Activated T-cell treated with anti-CD3 and anti-CD28 coated beads, Interleukin-2, amount 50 U/mL, for 4 hours (primary cell): Measurements from ENCODE around the gene ATP6V0E2. TPM values are rescaled to one million over a fixed set of nuclear protein-coding genes. Genes with fewer than 3 reads are reported as not detected.

Experiments used
- ATAC-seq, 2 donors: fragments of 200-7000 bp; cut with Tn5 transposase; one replicate each; pipeline ENCODE4 v1.10.0; 2021
- DNase-seq: peaks from one replicate; pipeline ENCODE4 v3.0.0-alpha.2; 2020
- H3K27me3 Mint-ChIP-seq: one replicate; pipeline ENCODE4 v1.8.0; 2021; ENCODE audit warnings: low read depth, mixed read lengths
- H3K36me3 Mint-ChIP-seq: one replicate; pipeline ENCODE4 v1.8.0; 2022; ENCODE audit warnings: mixed read lengths; ENCODE audit not compliant: insufficient read depth
- H3K4me1 Mint-ChIP-seq: one replicate; pipeline ENCODE4 v1.8.0; 2021; ENCODE audit warnings: low read depth, mixed read lengths
- H3K4me3 Mint-ChIP-seq: one replicate; pipeline ENCODE4 v1.8.0; 2021; ENCODE audit warnings: mild to moderate bottlenecking, moderate library complexity, mixed read lengths
- H3K9me3 Mint-ChIP-seq: one replicate; pipeline ENCODE4 v1.8.0; 2021; ENCODE audit warnings: mixed read lengths
- total RNA-seq, 3 donors: library from RNA; stranded (reverse); gene quantifications; one replicate each; pipeline ENCODE4 v1.2.1, GENCODE V29; 2021

The ATP6V0E2 gene
- total RNA-seq, 3 donors from 2014 or later = 36.8 to 43.2 (median 42.5) TPM

DNA sequence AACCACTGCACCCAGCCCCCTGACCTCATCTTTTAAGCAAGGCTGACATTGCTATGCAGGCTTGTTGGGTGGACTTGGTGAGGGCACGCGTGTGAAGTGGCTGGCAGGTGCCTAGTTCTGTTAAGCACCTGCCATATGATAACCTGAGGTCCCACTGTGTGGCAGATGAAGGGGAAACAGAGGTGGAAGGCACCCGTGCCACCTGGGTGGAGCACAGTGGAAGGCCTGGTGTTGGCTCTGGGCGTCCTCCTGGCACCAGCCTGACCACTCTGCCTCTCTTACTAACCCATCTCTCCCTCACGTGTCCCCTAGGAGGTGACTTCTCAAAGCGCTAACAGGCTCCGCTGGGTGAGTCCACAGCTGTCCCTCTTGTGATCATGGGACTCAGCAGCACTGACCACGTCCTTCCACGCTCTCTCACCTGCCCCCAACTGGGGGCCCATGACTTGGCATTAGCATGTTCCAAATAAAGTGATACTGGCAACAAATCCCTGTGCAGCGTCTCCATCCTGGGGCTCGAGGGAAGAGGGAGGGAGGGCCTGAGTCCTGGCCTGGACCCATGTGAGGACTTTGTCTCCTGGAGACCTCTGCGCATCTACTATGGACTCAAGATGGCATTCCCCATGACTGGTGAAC lies 40.2 kb upstream of the ATP6V0E2 start:
- no peaks in the 10 kb centered on the region for H3K36me3 Mint-ChIP-seq
- no peak for ATAC-seq
- peaks cover 18% of the 10 kb centered on the region for H3K27me3 Mint-ChIP-seq
- H3K4me1 Mint-ChIP-seq = peaks cover 6% of the 10 kb centered on the region
- no peaks in the 10 kb centered on the region for H3K9me3 Mint-ChIP-seq
- H3K4me3 Mint-ChIP-seq = no peak overlapping the region
- no peak for DNase-seq

DNA sequence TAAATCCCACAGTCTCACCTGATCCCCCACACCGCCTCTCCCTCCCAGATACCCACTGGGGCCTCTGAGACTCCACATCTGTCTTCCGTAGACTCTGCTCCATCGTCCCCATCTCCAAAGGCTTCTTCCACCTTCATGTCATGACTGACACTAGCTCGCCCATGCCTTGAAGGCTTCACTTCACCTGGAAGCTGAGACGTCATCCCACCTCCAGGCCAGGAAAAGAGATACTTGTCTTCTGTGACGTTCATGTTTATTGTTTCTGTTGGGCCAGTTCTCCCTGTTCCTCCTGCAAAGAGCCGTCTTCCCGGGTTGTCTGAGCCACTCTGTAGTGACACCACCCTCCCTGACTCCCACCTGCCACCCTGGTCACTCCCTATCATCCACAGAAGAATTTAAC lies 39.2 kb upstream of the ATP6V0E2 start:
- Mint-ChIP-seq H3K4me3 (no peak overlapping the region), H3K9me3 (no peaks in the 10 kb centered on the region), H3K4me1 (peaks cover 15% of the 10 kb centered on the region), H3K36me3 (no peaks in the 10 kb centered on the region), H3K27me3 (peaks cover 18% of the 10 kb centered on the region)
- DNase-seq (no peak), ATAC-seq (no peak)

DNA sequence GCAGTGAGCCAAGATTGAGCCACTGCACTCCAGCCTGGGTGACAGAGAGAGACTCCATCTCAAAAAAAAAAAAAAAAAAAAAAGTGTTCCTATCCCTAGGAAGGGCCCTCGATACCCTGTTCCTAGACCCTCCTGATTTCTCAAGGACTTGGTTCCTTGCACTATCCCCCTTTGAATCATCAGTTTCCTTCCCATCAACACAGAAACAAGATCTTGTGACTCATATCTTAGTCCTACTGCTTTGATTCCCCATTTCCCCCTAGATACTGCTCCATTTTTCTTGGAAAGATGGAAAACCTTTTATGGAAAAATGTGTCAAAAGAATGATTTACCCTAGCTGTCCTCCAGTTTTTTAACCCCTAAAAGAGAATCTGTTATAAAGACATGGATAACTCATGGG lies 37.3 kb upstream of the ATP6V0E2 start:
- H3K9me3 Mint-ChIP-seq = no peaks in the 10 kb centered on the region
- H3K4me1 Mint-ChIP-seq = peaks cover 22% of the 10 kb centered on the region
- DNase-seq (no peak), ATAC-seq (no peak)
- no peak overlapping the region for H3K4me3 Mint-ChIP-seq
- H3K27me3 Mint-ChIP-seq = peaks cover 18% of the 10 kb centered on the region
- no peaks in the 10 kb centered on the region for H3K36me3 Mint-ChIP-seq

DNA sequence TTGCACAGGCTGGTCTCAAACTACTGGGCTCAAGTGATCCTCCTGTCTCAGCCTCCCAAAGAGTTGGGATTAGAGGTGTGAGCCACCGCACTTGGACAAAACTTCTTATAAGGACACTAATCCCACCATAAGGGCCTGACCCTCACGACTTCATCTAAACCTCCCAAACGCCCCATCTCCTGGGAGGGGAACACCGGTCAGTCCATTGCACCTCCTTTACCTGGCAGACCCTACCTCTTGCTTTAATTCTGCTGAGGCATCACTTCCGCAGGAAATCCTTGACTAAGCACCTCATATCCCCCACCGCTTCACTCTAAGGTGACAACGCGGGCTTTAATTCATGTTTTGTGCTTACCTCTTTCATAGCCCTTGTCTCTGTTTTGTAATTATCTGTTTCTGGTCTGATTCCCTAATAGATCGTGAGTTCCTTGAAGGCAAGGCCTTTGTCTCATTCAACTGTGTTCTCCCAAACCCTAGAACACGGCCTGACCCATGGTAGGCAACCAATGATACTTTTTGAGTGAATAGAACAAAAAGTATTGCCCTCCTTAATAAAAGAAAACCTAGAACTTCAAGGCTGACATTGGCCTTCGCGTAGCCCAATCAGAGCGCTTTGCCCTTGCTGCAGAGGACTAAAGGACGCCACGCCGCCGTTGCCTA lies 36.1 kb upstream of the ATP6V0E2 start:
- peaks cover 24% of the 10 kb centered on the region for H3K4me1 Mint-ChIP-seq
- peaks cover 14% of the 10 kb centered on the region for H3K27me3 Mint-ChIP-seq
- H3K4me3 Mint-ChIP-seq = peak overlapping the region; percentile 87
- no peak for DNase-seq
- no peaks in the 10 kb centered on the region for H3K9me3 Mint-ChIP-seq
- ATAC-seq = no peak
- H3K36me3 Mint-ChIP-seq = no peaks in the 10 kb centered on the region

DNA sequence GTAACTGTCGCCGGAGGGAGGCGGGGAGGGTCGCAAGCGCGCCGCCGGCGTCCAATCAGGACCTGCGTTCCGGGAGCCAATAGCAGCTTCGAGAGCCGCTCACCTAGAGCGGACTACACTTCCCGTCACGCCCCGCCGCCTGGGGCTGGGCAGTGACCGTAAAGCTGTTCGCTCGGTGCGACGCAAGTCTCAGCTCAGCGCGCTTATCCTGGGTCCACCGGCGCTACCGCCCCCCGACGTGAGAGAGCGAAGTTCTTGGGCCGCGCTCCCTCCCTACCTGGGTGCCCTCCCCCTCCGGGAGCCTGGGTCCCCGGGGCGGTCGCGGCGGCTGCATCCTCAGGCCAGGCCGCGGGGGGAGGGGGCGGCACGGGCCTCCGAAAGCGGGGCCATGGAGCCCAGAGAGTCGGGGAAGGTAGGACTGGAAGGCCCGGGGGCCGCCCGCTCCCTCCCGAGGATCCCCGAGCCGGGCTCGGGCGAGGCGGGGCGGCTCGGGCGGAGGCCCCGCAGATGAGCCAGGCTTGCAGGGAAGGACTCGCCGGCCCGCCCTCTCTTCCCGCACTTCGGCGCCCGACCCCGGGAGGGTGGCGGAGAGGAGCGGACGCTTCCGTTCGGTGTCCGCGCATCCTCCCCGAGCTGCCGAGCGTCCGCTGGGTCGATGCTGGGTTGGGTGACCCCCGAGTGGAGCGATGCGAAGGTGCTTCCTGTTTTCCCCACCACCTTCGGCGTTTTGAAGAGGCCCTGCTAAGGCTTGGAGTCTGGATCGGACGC lies 35.4 kb upstream of the ATP6V0E2 start, which contains the start of gene ZNF862:
Gene ZNF862 (plus strand): TSS at position 152 of the 768 bp plus-strand sequence. CDS start 237 bp downstream, at position 389.
- Mint-ChIP-seq H3K4me3 (peak within 1 kb of the TSS; percentile 87), H3K9me3 (no peaks in the 10 kb centered on the region), H3K36me3 (no peaks in the 10 kb centered on the region), H3K27me3 (peaks cover 10% of the 10 kb centered on the region), H3K4me1 (peaks cover 24% of the 10 kb centered on the region)
- ATAC-seq (peak; percentile 98), DNase-seq (peak; percentile 94)

DNA sequence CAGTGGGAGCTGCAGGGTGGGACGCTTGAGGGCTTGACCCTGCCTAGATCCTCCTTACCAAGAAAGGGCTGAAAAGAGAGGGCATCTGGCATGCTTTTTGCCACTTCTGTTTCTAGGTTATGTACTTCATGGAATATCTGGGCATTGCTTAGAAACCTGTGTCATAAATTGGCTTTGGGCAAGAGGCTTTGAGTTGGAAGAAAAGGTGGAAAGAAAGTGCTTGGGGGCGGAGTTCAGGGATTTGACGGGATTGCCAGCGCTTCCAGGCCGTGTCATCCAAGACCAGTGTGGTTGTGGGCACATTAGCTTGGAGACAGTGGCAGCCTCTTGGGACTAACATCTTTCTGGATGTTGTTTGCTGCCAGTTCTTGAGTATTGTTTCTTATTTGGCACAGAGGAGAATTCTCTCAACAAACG lies 34.8 kb upstream of the ATP6V0E2 start:
- peaks cover 25% of the 10 kb centered on the region for H3K4me1 Mint-ChIP-seq
- H3K36me3 Mint-ChIP-seq = no peaks in the 10 kb centered on the region
- no peak for ATAC-seq
- DNase-seq = no peak
- H3K4me3 Mint-ChIP-seq = peak overlapping the region; percentile 87
- no peaks in the 10 kb centered on the region for H3K9me3 Mint-ChIP-seq
- peaks cover 6% of the 10 kb centered on the region for H3K27me3 Mint-ChIP-seq

DNA sequence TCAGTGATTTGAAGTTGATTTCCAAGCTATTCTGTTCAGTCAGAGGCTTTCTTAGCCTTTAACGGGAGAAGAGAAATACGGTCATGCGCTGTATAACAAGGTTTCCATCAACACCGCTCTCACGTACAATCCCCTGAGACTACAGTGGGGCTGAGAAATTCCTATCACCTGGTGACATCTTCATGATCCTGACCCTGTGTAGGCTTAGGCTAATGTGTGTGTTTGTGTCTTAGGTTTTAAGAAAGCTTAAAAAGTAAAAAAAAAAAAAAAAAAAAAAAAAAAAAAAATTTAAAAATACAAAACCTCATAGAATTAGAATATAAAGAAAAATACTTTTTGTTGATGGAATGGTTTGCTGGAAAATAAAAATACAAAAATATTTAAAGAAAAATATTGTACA lies 33.8 kb upstream of the ATP6V0E2 start:
- H3K4me3 Mint-ChIP-seq = peak overlapping the region; percentile 87
- H3K27me3 Mint-ChIP-seq = no peaks in the 10 kb centered on the region
- DNase-seq = no peak
- peaks cover 30% of the 10 kb centered on the region for H3K4me1 Mint-ChIP-seq
- H3K36me3 Mint-ChIP-seq = peaks cover 2% of the 10 kb centered on the region
- ATAC-seq = no peak
- H3K9me3 Mint-ChIP-seq = no peaks in the 10 kb centered on the region

DNA sequence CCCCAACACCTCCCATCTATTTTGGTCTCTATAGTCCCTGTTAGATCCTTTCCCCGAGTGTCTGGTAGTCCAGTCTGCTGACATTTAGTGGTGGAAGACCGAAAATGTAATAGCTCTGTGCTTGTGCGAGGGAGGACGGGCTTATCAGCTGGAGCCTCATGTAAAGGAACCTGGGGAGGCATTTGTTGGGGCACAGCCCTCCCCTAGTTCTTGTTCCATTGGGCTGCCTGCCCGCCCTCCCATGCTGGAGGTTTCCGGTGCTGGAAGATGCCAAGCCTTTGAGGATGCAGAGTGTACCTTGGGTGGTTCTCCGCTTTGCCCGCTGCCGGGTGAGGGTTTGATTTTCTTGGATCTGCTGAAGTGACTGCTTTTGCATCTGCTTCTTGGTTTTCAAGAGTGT lies 30.2 kb upstream of the ATP6V0E2 start:
- H3K36me3 Mint-ChIP-seq = peaks cover 14% of the 10 kb centered on the region
- no peaks in the 10 kb centered on the region for H3K9me3 Mint-ChIP-seq
- no peaks in the 10 kb centered on the region for H3K27me3 Mint-ChIP-seq
- ATAC-seq = no peak
- H3K4me1 Mint-ChIP-seq = peaks cover 37% of the 10 kb centered on the region
- DNase-seq = no peak
- H3K4me3 Mint-ChIP-seq = no peak overlapping the region

DNA sequence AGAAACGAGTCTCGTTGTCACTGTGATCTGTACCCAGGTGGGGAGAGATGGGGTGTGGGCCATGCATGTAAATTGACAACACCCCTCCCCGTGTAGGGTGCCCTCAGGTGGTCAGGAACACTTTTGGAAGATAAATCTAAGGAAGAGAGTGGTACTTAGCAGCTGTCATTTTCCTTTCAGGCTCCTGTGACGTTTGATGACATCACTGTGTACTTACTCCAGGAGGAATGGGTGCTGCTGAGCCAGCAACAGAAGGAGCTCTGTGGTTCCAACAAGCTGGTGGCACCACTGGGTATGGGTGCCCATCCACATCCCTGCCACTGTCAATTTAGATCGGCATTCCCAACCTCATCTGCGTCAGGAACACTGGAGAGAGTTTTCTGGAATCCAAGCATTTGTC lies 29.3 kb upstream of the ATP6V0E2 start:
- ATAC-seq (no peak), DNase-seq (no peak)
- Mint-ChIP-seq H3K4me3 (no peak overlapping the region), H3K9me3 (no peaks in the 10 kb centered on the region), H3K36me3 (peaks cover 18% of the 10 kb centered on the region), H3K4me1 (peaks cover 30% of the 10 kb centered on the region), H3K27me3 (no peaks in the 10 kb centered on the region)

DNA sequence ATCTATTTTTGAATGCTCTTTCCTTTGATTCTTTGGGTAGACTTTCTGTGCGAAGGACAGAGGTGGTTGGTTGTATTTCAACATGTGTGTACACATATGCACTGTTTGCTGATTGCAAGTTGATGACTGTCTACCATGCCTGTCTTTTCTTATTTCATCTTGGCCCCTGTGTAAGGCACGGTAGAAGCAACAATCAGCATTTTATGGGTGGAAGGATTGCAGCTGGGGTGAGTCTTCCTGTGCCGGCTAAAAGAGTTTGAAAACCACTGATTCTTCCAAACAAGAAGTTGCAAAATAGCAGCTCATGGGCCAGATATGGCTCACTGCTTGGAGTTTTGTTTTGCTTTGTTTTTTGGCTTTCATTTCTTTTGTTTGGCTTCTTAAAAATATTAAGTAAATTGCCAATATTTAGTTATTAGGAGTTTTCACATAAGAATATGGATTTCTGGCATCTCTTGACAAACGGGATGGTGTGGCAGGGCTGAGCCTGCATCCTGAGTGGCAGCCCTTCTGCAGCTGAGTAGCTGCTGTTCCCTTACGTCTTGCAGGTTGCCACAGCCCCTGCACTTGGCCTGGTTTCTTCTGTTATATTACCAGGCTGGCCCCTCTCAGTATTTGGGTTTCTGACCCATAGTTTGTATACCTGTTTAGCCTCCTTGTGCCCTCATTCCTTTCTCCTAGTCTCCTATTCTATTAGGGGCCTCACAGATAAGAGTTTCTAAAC lies 28.4 kb upstream of the ATP6V0E2 start:
- Mint-ChIP-seq H3K36me3 (peaks cover 18% of the 10 kb centered on the region), H3K27me3 (no peaks in the 10 kb centered on the region), H3K9me3 (no peaks in the 10 kb centered on the region), H3K4me3 (no peak overlapping the region), H3K4me1 (peaks cover 29% of the 10 kb centered on the region)
- ATAC-seq = no peak
- DNase-seq = no peak

DNA sequence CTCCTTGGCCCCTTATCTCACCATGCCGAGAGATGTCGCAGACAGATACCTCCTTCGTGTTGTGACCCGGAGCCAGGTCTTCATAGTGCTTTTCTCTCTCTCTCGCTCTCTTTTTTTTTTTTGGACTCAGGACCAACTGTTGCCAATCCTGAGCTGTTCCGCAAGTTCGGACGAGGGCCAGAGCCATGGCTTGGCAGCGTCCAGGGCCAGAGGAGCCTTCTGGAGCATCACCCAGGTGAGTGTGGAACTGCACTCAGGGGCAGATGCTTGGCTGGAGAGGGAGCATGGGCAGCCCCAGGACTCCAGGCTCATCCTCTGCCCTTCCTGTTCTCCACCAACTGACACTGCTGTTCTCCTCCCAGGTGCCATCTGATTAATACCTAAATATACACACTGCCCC lies 27.7 kb upstream of the ATP6V0E2 start:
- Mint-ChIP-seq H3K9me3 (no peaks in the 10 kb centered on the region), H3K4me1 (peaks cover 26% of the 10 kb centered on the region), H3K4me3 (no peak overlapping the region), H3K36me3 (peaks cover 18% of the 10 kb centered on the region), H3K27me3 (no peaks in the 10 kb centered on the region)
- ATAC-seq (no peak), DNase-seq (no peak)

DNA sequence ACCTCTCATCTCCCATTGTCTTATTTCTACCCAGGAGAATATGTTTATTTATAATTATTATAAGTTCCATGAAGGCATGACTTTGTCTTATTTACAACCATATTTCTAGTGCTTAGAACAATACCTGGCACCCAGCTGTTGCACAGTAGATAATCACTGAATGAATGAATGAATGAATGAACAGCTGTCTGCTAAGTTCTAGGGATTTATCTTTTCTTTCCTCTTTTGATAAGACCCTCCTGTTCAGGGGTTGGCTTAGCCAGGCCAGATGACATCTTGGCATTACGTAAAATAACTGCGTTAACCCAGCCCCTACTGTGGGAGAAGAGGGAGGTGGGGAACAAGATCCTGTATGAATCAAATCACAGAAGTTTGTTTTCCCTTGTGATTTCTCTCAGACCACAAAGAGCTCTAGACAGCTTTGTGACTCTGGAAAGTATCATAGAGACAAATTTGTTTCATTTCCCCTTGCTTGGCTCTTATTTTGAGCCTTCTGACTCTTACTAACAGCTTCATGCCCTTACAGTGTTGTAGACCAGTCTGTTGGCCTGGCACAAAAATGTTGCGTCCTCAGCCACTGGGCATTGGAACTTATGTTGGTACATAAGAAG lies 27.2 kb upstream of the ATP6V0E2 start:
- H3K27me3 Mint-ChIP-seq = no peaks in the 10 kb centered on the region
- peaks cover 18% of the 10 kb centered on the region for H3K36me3 Mint-ChIP-seq
- H3K9me3 Mint-ChIP-seq = no peaks in the 10 kb centered on the region
- ATAC-seq = no peak
- no peak for DNase-seq
- H3K4me3 Mint-ChIP-seq = no peak overlapping the region
- H3K4me1 Mint-ChIP-seq = peaks cover 26% of the 10 kb centered on the region

DNA sequence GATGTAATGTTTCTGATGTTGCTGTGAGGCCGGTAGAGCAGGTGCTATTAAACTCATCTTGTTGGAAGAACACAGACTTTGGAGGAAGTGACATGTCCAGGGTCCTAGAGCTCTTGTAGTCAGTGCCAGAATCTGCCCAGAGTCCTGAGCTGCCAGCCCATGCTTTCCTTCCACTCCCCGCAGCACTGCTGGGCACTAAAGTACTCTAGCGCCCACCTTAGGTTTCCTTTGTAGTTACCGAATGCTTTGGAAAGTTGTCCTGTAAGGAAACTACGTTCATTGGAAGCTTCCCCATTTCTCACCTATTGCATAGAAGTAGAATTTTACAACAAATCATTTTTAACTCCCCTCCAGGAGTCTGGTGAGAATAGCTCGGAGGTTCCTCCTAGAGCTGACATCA lies 24.6 kb upstream of the ATP6V0E2 start:
- Mint-ChIP-seq H3K4me3 (no peak overlapping the region), H3K27me3 (no peaks in the 10 kb centered on the region), H3K9me3 (no peaks in the 10 kb centered on the region), H3K36me3 (peaks cover 23% of the 10 kb centered on the region), H3K4me1 (peaks cover 28% of the 10 kb centered on the region)
- DNase-seq = no peak
- no peak for ATAC-seq
